ENCODE results near the gene ACTR8.

ACTR8 gene

DNA sequence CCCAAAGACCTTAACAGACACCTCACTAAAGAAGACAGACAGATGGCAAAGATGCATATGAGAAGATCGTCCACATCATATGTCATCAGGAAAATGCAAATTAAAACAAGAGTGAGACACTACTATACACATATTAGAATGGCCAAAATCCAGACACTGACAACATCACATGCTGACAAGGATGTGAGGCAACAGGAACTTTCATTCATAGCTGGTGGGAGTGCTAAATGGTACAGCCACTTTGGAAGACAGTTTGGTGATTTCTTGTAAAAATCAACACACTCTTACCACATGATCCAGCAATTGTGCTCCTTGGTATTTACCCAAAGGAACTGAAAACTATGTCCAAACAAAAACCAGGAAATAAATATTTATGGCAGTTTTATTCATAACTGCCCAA lies 53.4 kb downstream of the ACTR8 start:
- Histone ChIP-seq H4K20me1 (ENCODE audit: insufficient read depth, low read length) (no peaks in the 10 kb centered on the region), H3K36me3 (replicated peaks; ENCODE audit: insufficient read depth, low read length) (no peaks in the 10 kb centered on the region)
- TF ChIP-seq, protein P1, sequence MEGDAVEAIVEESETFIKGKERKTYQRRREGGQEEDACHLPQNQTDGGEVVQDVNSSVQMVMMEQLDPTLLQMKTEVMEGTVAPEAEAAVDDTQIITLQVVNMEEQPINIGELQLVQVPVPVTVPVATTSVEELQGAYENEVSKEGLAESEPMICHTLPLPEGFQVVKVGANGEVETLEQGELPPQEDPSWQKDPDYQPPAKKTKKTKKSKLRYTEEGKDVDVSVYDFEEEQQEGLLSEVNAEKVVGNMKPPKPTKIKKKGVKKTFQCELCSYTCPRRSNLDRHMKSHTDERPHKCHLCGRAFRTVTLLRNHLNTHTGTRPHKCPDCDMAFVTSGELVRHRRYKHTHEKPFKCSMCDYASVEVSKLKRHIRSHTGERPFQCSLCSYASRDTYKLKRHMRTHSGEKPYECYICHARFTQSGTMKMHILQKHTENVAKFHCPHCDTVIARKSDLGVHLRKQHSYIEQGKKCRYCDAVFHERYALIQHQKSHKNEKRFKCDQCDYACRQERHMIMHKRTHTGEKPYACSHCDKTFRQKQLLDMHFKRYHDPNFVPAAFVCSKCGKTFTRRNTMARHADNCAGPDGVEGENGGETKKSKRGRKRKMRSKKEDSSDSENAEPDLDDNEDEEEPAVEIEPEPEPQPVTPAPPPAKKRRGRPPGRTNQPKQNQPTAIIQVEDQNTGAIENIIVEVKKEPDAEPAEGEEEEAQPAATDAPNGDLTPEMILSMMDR (IDR thresholded peaks at IDR 0.05; ENCODE audit: low read length) = no peak
- no peak for TF ChIP-seq EZH2phosphoT487 (IDR thresholded peaks at IDR 0.05; ENCODE audit: low read length)
- no peak for TF ChIP-seq EZH2 (optimal IDR thresholded peaks at IDR 0.05; ENCODE audit: low read depth, low read length)

GRCh38 chr3:53826048-53826447 lies 55.9 kb downstream of the ACTR8 start:
- H3K4me2 ChIP-seq (ENCODE audit: low read depth, low read length) = no peak overlapping the region
- H3F3A ChIP-seq (ENCODE audit: insufficient read depth, low read length) = no peaks in the 10 kb centered on the region
- H3K36me3 ChIP-seq (replicated peaks; ENCODE audit: insufficient read depth, low read length) = no peaks in the 10 kb centered on the region
- DNase-seq = no peak
- H3K4me1 ChIP-seq (ENCODE audit: low read length) = no peaks in the 10 kb centered on the region
- no peak for TF ChIP-seq EZH2phosphoT487 (IDR thresholded peaks at IDR 0.05; ENCODE audit: low read length)
- TF ChIP-seq, protein P1 (IDR thresholded peaks at IDR 0.05; ENCODE audit: low read length) = no peak
- no peak for TF ChIP-seq EZH2 (optimal IDR thresholded peaks at IDR 0.05; ENCODE audit: low read depth, low read length)
- no peaks in the 10 kb centered on the region for H3K9me3 ChIP-seq (replicated peaks; ENCODE audit: insufficient read depth, low read length)
- H3K79me2 ChIP-seq (ENCODE audit: low read length) = no peaks in the 10 kb centered on the region
- no peaks in the 10 kb centered on the region for H3K9me2 ChIP-seq (replicated peaks; ENCODE audit: insufficient read depth, low read length)
- H3K27me3 ChIP-seq (replicated peaks; ENCODE audit: insufficient read depth, low read length) = no peaks in the 10 kb centered on the region
- H3K4me3 ChIP-seq (ENCODE audit: low read length) = no peak overlapping the region
- H2AFZ ChIP-seq (ENCODE audit: low read length) = no peak overlapping the region
- no peak overlapping the region for H3K27ac ChIP-seq (ENCODE audit: low read length)
- H3K9ac ChIP-seq (ENCODE audit: low read length) = no peak overlapping the region
- no peaks in the 10 kb centered on the region for H4K20me1 ChIP-seq (ENCODE audit: insufficient read depth, low read length)

More for the DNA sequence above, 53.4 kb downstream of the ACTR8 start:
- no peaks in the 10 kb centered on the region for H3F3A ChIP-seq (ENCODE audit: insufficient read depth, low read length)
- no peak overlapping the region for H3K4me2 ChIP-seq (ENCODE audit: low read depth, low read length)
- H3K9me3 ChIP-seq (replicated peaks; ENCODE audit: insufficient read depth, low read length) = no peaks in the 10 kb centered on the region
- no peaks in the 10 kb centered on the region for H3K9me2 ChIP-seq (replicated peaks; ENCODE audit: insufficient read depth, low read length)
- H3K4me3 ChIP-seq (ENCODE audit: low read length) = no peak overlapping the region
- no peaks in the 10 kb centered on the region for H3K27me3 ChIP-seq (replicated peaks; ENCODE audit: insufficient read depth, low read length)
- no peak overlapping the region for H3K9ac ChIP-seq (ENCODE audit: low read length)
- no peaks in the 10 kb centered on the region for H3K4me1 ChIP-seq (ENCODE audit: low read length)
- no peaks in the 10 kb centered on the region for H3K79me2 ChIP-seq (ENCODE audit: low read length)
- H3K27ac ChIP-seq (ENCODE audit: low read length) = no peak overlapping the region
- H2AFZ ChIP-seq (ENCODE audit: low read length) = no peak overlapping the region
- no peak for DNase-seq

- H3K79me2 ChIP-seq (ENCODE audit: low read length) = no peaks in the 10 kb centered on the region
- no peak overlapping the region for H3K27ac ChIP-seq (ENCODE audit: low read length)
- H3K9me3 ChIP-seq (replicated peaks; ENCODE audit: insufficient read depth, low read length) = no peaks in the 10 kb centered on the region
- H3K9me2 ChIP-seq (replicated peaks; ENCODE audit: insufficient read depth, low read length) = no peaks in the 10 kb centered on the region
- no peaks in the 10 kb centered on the region for H4K20me1 ChIP-seq (ENCODE audit: insufficient read depth, low read length)
- H3K4me2 ChIP-seq (ENCODE audit: low read depth, low read length) = no peak overlapping the region
- TF ChIP-seq, protein P1 (IDR thresholded peaks at IDR 0.05; ENCODE audit: low read length) = no peak
- TF ChIP-seq EZH2phosphoT487 (IDR thresholded peaks at IDR 0.05; ENCODE audit: low read length) (no peak), EZH2 (optimal IDR thresholded peaks at IDR 0.05; ENCODE audit: low read depth, low read length) (no peak)
- no peak overlapping the region for H2AFZ ChIP-seq (ENCODE audit: low read length)
- H3K27me3 ChIP-seq (replicated peaks; ENCODE audit: insufficient read depth, low read length) = no peaks in the 10 kb centered on the region
- no peak overlapping the region for H3K9ac ChIP-seq (ENCODE audit: low read length)
- no peak overlapping the region for H3K4me3 ChIP-seq (ENCODE audit: low read length)
- no peaks in the 10 kb centered on the region for H3F3A ChIP-seq (ENCODE audit: insufficient read depth, low read length)
- H3K36me3 ChIP-seq (replicated peaks; ENCODE audit: insufficient read depth, low read length) = no peaks in the 10 kb centered on the region
- no peaks in the 10 kb centered on the region for H3K4me1 ChIP-seq (ENCODE audit: low read length)
- DNase-seq = no peak
Measured at GRCh38 chr3:53824795-53825194, 57.2 kb downstream of the ACTR8 start.

Measured in MM.1S (cell line).